Natural killer cell (primary cell): ENCODE measurements around the gene HOXA5. TPM values are rescaled to one million over a fixed set of nuclear protein-coding genes. Genes with fewer than 3 reads are reported as not detected.

Experiments used
- ATAC-seq, 3 donors: fragments of 150-1000 bp in 2 of 3; fragments of 200-7000 bp in 1 of 3; cut with Tn5 transposase; 1 replicate in 1 of 3; 2 replicates in 2 of 3; pipeline ENCODE4 v1.10.0; 2021; ENCODE audit warnings: mild to moderate bottlenecking in 2 of 3, moderate library complexity in 2 of 3
- DNase-seq, 2 donors: peaks; one replicate each; pipeline versions ENCODE4 v3.0.0 to v3.0.0-alpha.2; 2013 to 2021; ENCODE audit warnings: mixed read lengths in 1 of 2
- H3K27ac ChIP-seq: one replicate; pipeline ENCODE4 v1.5.1; 2013; ENCODE audit warnings: mild to moderate bottlenecking, low read length
- H3K27me3 ChIP-seq: one replicate; pipeline ENCODE4 v1.6.1; 2013; ENCODE audit warnings: low read length; ENCODE audit not compliant: control insufficient read depth, insufficient read depth
- H3K36me3 ChIP-seq: one replicate; pipeline ENCODE4 v1.6.1; 2013; ENCODE audit warnings: low read length; ENCODE audit not compliant: control insufficient read depth, insufficient read depth
- H3K4me1 ChIP-seq: one replicate; pipeline ENCODE4 v1.6.1; 2013; ENCODE audit warnings: low read length; ENCODE audit not compliant: control insufficient read depth, insufficient read depth
- H3K4me3 ChIP-seq: one replicate; pipeline ENCODE4 v1.5.1; 2013; ENCODE audit warnings: low read length
- H3K9me3 ChIP-seq: one replicate; pipeline ENCODE4 v1.6.1; 2013; ENCODE audit warnings: low read length; ENCODE audit not compliant: control insufficient read depth, insufficient read depth
- H3K27ac Mint-ChIP-seq, 2 donors: one replicate each; pipeline ENCODE4 v1.8.0; 2022; ENCODE audit warnings: mild to moderate bottlenecking in 2 of 2, mixed read lengths in 2 of 2, moderate library complexity in 1 of 2
- H3K27me3 Mint-ChIP-seq, 2 donors: one replicate each; pipeline ENCODE4 v1.8.0; 2022; ENCODE audit warnings: low read depth in 2 of 2, mixed read lengths in 2 of 2
- H3K36me3 Mint-ChIP-seq: one replicate; pipeline ENCODE4 v1.8.0; 2022; ENCODE audit warnings: mixed read lengths
- H3K4me1 Mint-ChIP-seq, 2 donors: one replicate each; pipeline ENCODE4 v1.8.0; 2022; ENCODE audit warnings: mixed read lengths in 2 of 2
- H3K4me3 Mint-ChIP-seq: one replicate; pipeline ENCODE4 v1.8.0; 2022; ENCODE audit warnings: mild to moderate bottlenecking, moderate library complexity, mixed read lengths
- H3K9me3 Mint-ChIP-seq, 2 donors: one replicate each; pipeline ENCODE4 v1.8.0; 2022; ENCODE audit warnings: mixed read lengths in 2 of 2
- WGBS: methylation state at CpG from one replicate; pipeline ENCODE4 v1.1.7; 2013; ENCODE audit warnings: missing lambda C conversion rate; ENCODE audit not compliant: insufficient coverage; 5-methylcytosine and 5-hydroxymethylcytosine counted together
- intact Hi-C: fragments of 100-400 bp; cut with micrococcal nuclease; formaldehyde crosslinking; loops from one replicate; pipeline ENCODE4 v1.14.2; 2022
- total RNA-seq, 4 donors: library from RNA; stranded (reverse); fragments of 120-200 nt in 1 of 4; gene quantifications; one replicate each; pipeline versions ENCODE4 v1.2.3 to v1.2.4, GENCODE V29; 2013 to 2022
- TF ChIP-seq, protein P1 (sequence below): fragments of 200-600 bp; IDR thresholded peaks from one replicate; pipeline ENCODE4 v1.8.0; 2022; ENCODE audit warnings: antibody characterized with exemption

HOXA5 gene
- total RNA-seq, 3 donors from 2014 or later (not counting 1 experiment from before 2014, with no cell fraction given) = 0.29 to 13.0 (median 0.52) TPM

DNA sequence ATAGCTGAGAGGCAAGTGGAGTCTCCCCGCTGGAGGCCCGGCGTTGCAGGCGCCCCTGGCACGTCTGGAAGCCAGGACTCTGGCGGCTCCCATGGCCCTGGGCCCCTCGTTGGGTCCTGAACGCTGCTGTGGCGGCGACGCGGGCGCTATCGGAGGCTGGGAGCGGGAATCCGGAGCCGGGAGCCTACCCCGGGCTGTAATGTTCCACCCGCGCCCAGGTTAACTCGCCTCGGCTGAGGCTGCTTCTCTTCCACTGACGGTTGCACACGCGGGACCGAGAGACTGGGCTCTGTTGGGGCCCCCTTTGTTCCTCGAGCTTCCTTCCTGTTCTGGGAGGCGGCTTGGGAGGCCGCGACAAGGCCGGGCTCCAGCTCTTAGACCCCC lies 1.3 kb upstream of the HOXA5 start:
- Mint-ChIP-seq H3K36me3 (no peaks in the 10 kb centered on the region), H3K9me3 (no peaks in the 10 kb centered on the region), H3K27me3 (peaks cover 44 to 46% of the 10 kb centered on the region in 2 donors), H3K4me1 (peaks cover 0 to 14% of the 10 kb centered on the region in 2 donors), H3K4me3 (no peak overlapping the region), H3K27ac (no peak overlapping the region)
- intact Hi-C loops = no loop called here
- peaks cover 26% of the 10 kb centered on the region for H3K4me1 ChIP-seq
- H3K36me3 ChIP-seq = no peaks in the 10 kb centered on the region
- H3K27me3 ChIP-seq = peaks cover 29% of the 10 kb centered on the region
- 81% methylated on average over 31 of the region's 31 CpGs for WGBS
- TF ChIP-seq, protein P1, sequence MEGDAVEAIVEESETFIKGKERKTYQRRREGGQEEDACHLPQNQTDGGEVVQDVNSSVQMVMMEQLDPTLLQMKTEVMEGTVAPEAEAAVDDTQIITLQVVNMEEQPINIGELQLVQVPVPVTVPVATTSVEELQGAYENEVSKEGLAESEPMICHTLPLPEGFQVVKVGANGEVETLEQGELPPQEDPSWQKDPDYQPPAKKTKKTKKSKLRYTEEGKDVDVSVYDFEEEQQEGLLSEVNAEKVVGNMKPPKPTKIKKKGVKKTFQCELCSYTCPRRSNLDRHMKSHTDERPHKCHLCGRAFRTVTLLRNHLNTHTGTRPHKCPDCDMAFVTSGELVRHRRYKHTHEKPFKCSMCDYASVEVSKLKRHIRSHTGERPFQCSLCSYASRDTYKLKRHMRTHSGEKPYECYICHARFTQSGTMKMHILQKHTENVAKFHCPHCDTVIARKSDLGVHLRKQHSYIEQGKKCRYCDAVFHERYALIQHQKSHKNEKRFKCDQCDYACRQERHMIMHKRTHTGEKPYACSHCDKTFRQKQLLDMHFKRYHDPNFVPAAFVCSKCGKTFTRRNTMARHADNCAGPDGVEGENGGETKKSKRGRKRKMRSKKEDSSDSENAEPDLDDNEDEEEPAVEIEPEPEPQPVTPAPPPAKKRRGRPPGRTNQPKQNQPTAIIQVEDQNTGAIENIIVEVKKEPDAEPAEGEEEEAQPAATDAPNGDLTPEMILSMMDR = no peak
- no peak overlapping the region for H3K27ac ChIP-seq
- no peak for ATAC-seq
- DNase-seq = no peak
- H3K4me3 ChIP-seq = no peak overlapping the region
- no peaks in the 10 kb centered on the region for H3K9me3 ChIP-seq

DNA sequence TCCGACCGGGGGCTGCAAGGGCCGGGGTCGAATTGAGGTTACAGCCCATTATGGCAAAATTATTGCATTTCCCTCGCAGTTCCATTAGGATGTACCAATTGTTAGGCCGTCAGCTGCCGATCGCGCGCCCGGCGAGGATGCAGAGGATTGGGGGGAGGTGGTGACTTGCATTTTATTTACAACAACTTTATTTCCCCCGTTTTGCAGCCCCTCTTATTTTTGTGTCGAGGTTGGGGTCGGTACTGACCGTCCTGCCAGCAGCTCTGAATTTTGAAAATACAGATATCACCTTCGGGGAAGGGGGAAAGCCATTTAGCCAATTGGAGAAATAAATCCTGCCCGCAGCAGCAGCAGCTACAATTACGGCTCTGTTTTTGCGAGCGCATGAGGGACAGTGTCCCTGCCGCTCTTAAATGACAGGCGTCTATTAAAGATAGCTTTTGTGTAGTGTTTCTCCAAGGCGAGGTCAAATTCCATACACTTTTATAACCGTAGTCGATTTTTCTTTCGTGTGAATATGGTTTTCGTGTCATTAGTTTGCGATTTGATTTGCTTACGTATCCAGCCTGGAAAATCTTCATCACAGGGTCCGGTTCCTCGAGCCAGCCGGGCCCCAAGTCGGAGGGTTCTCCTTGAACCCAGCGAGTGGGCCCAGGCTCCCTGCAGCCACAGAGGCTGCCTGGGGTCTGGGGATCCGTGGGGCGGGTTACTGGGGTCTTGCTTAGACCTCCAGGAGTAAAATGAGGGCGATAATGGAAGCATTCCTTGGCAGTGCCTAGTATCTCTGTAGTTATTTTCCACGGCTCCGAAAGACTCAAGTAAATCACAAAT lies 684 bp upstream of the HOXA5 start:
- H3K36me3 Mint-ChIP-seq = no peaks in the 10 kb centered on the region
- peaks cover 23% of the 10 kb centered on the region for H3K4me1 ChIP-seq
- H3K27ac Mint-ChIP-seq = no peak overlapping the region
- ATAC-seq = no peak
- H3K4me3 Mint-ChIP-seq = no peak overlapping the region
- intact Hi-C loops = no loop called here
- H3K27me3 Mint-ChIP-seq = peaks cover 44 to 45% of the 10 kb centered on the region in 2 donors
- no peaks in the 10 kb centered on the region for H3K9me3 ChIP-seq
- peaks cover 0 to 14% of the 10 kb centered on the region in 2 donors for H3K4me1 Mint-ChIP-seq
- TF ChIP-seq, protein P1 = peak; percentile 14
- WGBS = 94% methylated on average over 35 of the region's 40 CpGs
- DNase-seq = no peak
- H3K9me3 Mint-ChIP-seq = no peaks in the 10 kb centered on the region
- H3K27ac ChIP-seq = no peak overlapping the region
- H3K27me3 ChIP-seq = peaks cover 25% of the 10 kb centered on the region
- no peaks in the 10 kb centered on the region for H3K36me3 ChIP-seq
- no peak overlapping the region for H3K4me3 ChIP-seq

DNA sequence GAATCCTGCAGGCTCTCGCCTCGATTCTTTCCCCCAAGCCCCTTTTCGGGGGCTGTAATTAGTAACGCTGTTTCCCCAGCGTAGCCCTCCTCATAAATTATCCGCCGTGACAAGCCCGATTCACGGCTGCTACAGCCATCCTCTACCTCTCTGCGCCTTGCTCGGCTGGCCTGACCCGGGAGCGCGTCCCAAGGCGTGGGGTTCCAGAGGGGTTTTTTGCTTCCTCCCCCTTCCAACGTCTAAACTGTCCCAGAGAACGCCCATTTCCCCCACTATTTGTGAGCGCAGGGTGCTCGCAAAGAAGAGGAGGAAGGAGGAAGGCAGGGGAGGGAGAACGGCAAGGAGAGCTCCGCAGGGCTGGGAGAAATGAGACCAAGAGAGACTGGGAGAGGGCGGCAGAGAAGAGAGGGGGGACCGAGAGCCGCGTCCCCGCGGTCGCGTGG lies 880 bp downstream of the HOXA5 start:
- no peaks in the 10 kb centered on the region for H3K9me3 Mint-ChIP-seq
- H3K36me3 Mint-ChIP-seq = no peaks in the 10 kb centered on the region
- no peak for ATAC-seq
- Histone ChIP-seq H3K27ac (no peak overlapping the region), H3K9me3 (no peaks in the 10 kb centered on the region), H3K4me3 (no peak overlapping the region), H3K4me1 (peaks cover 9% of the 10 kb centered on the region), H3K27me3 (peaks cover 14% of the 10 kb centered on the region), H3K36me3 (no peaks in the 10 kb centered on the region)
- H3K27me3 Mint-ChIP-seq = peaks cover 45 to 58% of the 10 kb centered on the region in 2 donors
- 86% methylated on average over 27 of the region's 29 CpGs for WGBS
- H3K27ac Mint-ChIP-seq = peak overlapping the region in 1 of 2 donors; percentile 57
- TF ChIP-seq, protein P1 = no peak
- H3K4me1 Mint-ChIP-seq = peaks cover 0 to 10% of the 10 kb centered on the region in 2 donors
- H3K4me3 Mint-ChIP-seq = peak overlapping the region; percentile 76
- DNase-seq = no peak
- intact Hi-C loops = no loop called here
